ENCODE results near the gene MEAK7.

DNA sequence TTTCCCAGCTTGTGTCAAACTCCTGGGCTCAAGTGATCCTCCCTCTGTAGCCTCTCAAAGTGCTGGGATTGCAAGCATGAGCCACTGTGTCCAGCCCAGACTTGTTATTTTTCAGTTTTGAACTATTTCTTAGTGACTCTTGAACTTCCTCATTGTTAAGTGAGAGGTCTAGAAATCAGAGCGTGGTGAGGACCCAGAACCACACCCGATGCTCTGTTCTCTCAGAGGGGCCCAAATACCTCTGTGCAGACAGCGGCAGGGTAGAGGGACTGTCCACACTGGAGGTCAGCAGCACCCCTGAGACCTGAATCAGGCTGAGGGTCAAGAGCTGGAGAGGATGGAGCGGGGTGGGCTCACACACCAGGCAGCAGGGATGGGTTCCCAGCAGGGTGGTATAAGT lies 47.7 kb upstream of the MEAK7 start:
- TF ChIP-seq, protein P1, sequence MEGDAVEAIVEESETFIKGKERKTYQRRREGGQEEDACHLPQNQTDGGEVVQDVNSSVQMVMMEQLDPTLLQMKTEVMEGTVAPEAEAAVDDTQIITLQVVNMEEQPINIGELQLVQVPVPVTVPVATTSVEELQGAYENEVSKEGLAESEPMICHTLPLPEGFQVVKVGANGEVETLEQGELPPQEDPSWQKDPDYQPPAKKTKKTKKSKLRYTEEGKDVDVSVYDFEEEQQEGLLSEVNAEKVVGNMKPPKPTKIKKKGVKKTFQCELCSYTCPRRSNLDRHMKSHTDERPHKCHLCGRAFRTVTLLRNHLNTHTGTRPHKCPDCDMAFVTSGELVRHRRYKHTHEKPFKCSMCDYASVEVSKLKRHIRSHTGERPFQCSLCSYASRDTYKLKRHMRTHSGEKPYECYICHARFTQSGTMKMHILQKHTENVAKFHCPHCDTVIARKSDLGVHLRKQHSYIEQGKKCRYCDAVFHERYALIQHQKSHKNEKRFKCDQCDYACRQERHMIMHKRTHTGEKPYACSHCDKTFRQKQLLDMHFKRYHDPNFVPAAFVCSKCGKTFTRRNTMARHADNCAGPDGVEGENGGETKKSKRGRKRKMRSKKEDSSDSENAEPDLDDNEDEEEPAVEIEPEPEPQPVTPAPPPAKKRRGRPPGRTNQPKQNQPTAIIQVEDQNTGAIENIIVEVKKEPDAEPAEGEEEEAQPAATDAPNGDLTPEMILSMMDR (IDR thresholded peaks at IDR 0.05): no peak
- no peak for TF ChIP-seq POLR2A (IDR thresholded peaks at IDR 0.05)
